GM12864 (cell line): ENCODE measurements around the gene FAM120B.

Source experiments
- DNase-seq: peaks from one replicate; pipeline ENCODE4 v3.0.0-alpha.2; 2011; ENCODE audit warnings: low read depth
- H3K4me3 ChIP-seq: 2 replicates; pipeline ENCODE4 v1.5.1; 2011; ENCODE audit warnings: mild to moderate bottlenecking, low read depth, low read length, control low read depth
- CTCF ChIP-seq: IDR thresholded peaks from 2 replicates; pipeline ENCODE4 v1.5.1; 2011; ENCODE audit warnings: low read depth, mild to moderate bottlenecking, moderate library complexity, low read length, control low read depth, inconsistent platforms; ENCODE audit errors: missing control alignments

The FAM120B gene

GRCh38 chr6:170287371-170287876 lies 19.1 kb upstream of the FAM120B start:
- DNase-seq, result no peak
- no peak for TF ChIP-seq CTCF
- H3K4me3 ChIP-seq, result no peak overlapping the region

- H3K4me3 ChIP-seq, result no peak overlapping the region
- TF ChIP-seq CTCF, result no peak
- no peak for DNase-seq
Measured at GRCh38 chr6:170288091-170288631, 18.4 kb upstream of the FAM120B start.

- TF ChIP-seq CTCF, result no peak
- peak overlapping the region; percentile 61; the same call in 1 of the 2 replicates for H3K4me3 ChIP-seq
- DNase-seq, result no peak
Measured at GRCh38 chr6:170288852-170289179, 17.7 kb upstream of the FAM120B start.

GRCh38 chr6:170289180-170289931 lies 17.2 kb upstream of the FAM120B start:
- peak overlapping the region; percentile 61 for H3K4me3 ChIP-seq
- DNase-seq, result no peak
- no peak for TF ChIP-seq CTCF

GRCh38 chr6:170289951-170290295 lies 16.6 kb upstream of the FAM120B start:
- DNase-seq, result no peak
- TF ChIP-seq CTCF, result no peak
- peak overlapping the region; percentile 61 for H3K4me3 ChIP-seq

GRCh38 chr6:170290296-170291128 lies 16.0 kb upstream of the FAM120B start, which contains the start of gene DLL1:
Gene DLL1 (minus strand): TSS chr6:170291078. CDS start chr6:170290139, 939 bp downstream.
- TF ChIP-seq CTCF, result no peak
- H3K4me3 ChIP-seq, result peak within 1 kb of the TSS; percentile 61
- no peak for DNase-seq
